Testis (tissue), 2 donors: ENCODE data around the gene NPIPA8.
"Not testable (repeated sequence)": the region's sequence is repeated elsewhere in the genome, so short reads cannot be mapped to it uniquely, and the experiment has no call there.

Source experiments
- CTCF ChIP-seq, 3 experiments: fragments of 450-650 bp in 2 of 3; fragments of 200-600 bp in 1 of 3; sonication (generic) in 1 of 3; IDR thresholded peaks; one replicate each; pipeline ENCODE4 v1.5.1; 2016 to 2019; ENCODE audit warnings: antibody characterized with exemption in 3 of 3, mild to moderate bottlenecking in 2 of 3, moderate library complexity in 1 of 3
- POLR2A ChIP-seq: fragments of 450-650 bp; IDR thresholded peaks from one replicate; pipeline ENCODE4 v1.6.1; 2017; ENCODE audit warnings: antibody characterized with exemption, mild to moderate bottlenecking, moderate library complexity

DNA sequence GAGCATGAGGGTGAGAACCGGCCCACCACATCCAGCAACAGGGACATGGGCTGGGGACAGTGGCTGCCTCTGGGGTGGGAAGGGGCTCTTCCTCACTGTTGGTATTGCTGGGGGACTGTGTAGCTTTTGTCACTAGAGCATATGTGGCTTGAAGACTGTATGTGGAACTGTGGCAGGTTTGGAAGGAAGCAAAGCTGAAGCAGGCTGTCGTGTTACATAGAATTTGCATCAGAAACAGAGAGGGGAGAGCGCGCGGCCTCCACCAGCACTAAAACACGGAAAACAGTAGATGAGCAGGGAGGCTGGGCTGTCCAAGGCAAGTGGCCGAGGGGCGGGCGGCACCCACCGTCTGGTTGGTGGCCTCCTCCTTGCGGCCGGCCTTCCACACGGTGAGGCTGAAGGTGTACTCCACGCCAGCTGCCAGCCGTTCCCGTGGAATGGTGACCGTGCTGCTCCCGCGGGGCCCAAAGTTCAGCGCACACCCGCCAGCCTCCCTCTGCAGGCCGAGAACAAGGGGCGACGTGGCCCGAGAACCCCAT, 47.6 kb upstream of the NPIPA8 start:
- TF ChIP-seq CTCF (IDR thresholded peaks at IDR 0.05); POLR2A: not testable (repeated sequence)
